ENCODE measurements around the gene SH2D2A. TPM values are rescaled to one million over a fixed set of nuclear protein-coding genes. Genes with fewer than 3 reads are reported as not detected.

Gene SH2D2A
- total and polyA plus RNA-seq, 9 of the 15 experiments (the other 6 are each of a cell fraction or from before 2014, with no cell fraction given): 0.89 to 33.6 (median 6.9) TPM

DNA sequence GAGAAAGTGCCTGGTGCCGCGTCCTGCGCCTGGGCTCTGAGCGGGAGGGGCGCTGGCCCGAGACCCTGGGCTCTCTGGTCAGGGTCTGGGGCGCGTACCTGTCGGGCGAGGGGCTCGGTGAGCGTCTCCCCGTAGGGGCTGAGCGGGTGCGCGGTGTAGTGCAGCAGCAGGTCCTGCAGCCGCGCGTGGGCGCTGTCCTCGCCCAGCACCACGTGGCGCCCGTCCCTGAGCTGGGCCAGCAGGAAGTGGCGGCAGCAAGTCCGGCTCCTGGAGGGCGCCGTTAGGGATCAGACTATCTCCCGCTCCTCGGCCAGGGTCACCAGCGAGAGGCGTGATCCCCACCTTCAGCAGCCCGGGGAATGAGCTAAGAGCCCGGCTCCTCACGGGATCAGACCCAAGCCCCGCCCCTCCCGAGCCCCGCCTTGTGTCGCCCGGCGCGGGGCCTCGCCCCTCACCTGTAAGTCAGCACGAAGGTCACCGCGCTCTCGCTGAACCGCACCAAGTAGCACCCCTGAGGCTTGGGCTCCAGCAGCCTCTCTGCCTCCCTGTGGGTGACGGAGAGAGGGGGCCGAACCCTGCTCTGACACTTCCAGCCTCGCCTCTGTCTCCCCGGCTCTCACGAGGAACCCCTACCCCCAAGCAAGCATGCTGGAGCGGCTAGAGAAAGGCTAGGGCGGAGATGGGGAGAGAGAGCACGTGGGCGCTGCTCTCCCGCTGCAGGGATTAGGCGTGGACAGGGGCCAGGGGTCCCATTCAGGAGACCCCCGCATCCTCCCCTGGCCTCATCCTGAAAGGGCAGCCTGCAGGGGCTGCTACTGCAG, 2.7 kb downstream of the SH2D2A start (continued):
- TF ChIP-seq CSDE1 (IDR thresholded peaks at IDR 0.05) (no peak), TCFL5 (CRISPR knock-in tag; conservative IDR thresholded peaks at IDR 0.05) (no peak), BDP1 (IDR thresholded peaks at IDR 0.05; ENCODE audit: insufficient read depth, insufficient read length) (no peak), FOXJ3 (CRISPR knock-in tag; IDR thresholded peaks at IDR 0.05) (no peak), ZNF79 (CRISPR knock-in tag; IDR thresholded peaks at IDR 0.05; ENCODE audit: low read depth) (no peak), EZH2 (IDR thresholded peaks at IDR 0.05; ENCODE audit: borderline replicate concordance, low read depth, low read length) (no peak), MEIS2 (IDR thresholded peaks at IDR 0.05; ENCODE audit: partially characterized antibody) (peak; percentile 6), TAF1 (IDR thresholded peaks at IDR 0.05; ENCODE audit: control insufficient read depth, extremely low read depth, insufficient read depth, low read length, severe bottlenecking) (peak; percentile 59), HEY1 (CRISPR knock-in tag; IDR thresholded peaks at IDR 0.05; ENCODE audit: borderline replicate concordance) (no peak), ZNF184 (CRISPR knock-in tag; IDR thresholded peaks at IDR 0.05) (no peak), U2AF1 (optimal IDR thresholded peaks at IDR 0.05; ENCODE audit: low read depth, low read length) (no peak), POU5F1 (IDR thresholded peaks at IDR 0.05; ENCODE audit: borderline replicate concordance, low read depth, low read length, partially characterized antibody) (no peak), NUFIP1 (IDR thresholded peaks at IDR 0.05; ENCODE audit: partially characterized antibody) (peak; percentile 15), TCF3 (CRISPR knock-in tag; IDR thresholded peaks at IDR 0.05) (0 out of 2 replicates have a peak, but pooled peaks have one; percentile 28), CBFB (CRISPR knock-in tag; IDR thresholded peaks at IDR 0.05) (0 out of 2 replicates have a peak, but pooled peaks have one; percentile 69), NFE2L1 (tag; IDR thresholded peaks at IDR 0.05; ENCODE audit: borderline replicate concordance, low read depth) (no peak), NR4A1 (CRISPR knock-in tag; IDR thresholded peaks at IDR 0.05) (no peak; the same call in 1 of the 2 replicates), NR4A1 (tag; IDR thresholded peaks at IDR 0.05) (peak; percentile 90), BHLHE40 (IDR thresholded peaks at IDR 0.05; ENCODE audit: low read length) (peak; percentile 88)
- TF ChIP-seq, protein P1, sequence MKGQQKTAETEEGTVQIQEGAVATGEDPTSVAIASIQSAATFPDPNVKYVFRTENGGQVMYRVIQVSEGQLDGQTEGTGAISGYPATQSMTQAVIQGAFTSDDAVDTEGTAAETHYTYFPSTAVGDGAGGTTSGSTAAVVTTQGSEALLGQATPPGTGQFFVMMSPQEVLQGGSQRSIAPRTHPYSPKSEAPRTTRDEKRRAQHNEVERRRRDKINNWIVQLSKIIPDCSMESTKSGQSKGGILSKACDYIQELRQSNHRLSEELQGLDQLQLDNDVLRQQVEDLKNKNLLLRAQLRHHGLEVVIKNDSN (CRISPR knock-in tag; IDR thresholded peaks at IDR 0.05): peak; percentile 94
- TF ChIP-seq, protein P2, sequence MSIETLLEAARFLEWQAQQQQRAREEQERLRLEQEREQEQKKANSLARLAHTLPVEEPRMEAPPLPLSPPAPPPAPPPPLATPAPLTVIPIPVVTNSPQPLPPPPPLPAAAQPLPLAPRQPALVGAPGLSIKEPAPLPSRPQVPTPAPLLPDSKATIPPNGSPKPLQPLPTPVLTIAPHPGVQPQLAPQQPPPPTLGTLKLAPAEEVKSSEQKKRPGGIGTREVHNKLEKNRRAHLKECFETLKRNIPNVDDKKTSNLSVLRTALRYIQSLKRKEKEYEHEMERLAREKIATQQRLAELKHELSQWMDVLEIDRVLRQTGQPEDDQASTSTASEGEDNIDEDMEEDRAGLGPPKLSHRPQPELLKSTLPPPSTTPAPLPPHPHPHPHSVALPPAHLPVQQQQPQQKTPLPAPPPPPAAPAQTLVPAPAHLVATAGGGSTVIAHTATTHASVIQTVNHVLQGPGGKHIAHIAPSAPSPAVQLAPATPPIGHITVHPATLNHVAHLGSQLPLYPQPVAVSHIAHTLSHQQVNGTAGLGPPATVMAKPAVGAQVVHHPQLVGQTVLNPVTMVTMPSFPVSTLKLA (conservative IDR thresholded peaks at IDR 0.05): peak; percentile 98 to 99
- TF ChIP-seq, protein P3, sequence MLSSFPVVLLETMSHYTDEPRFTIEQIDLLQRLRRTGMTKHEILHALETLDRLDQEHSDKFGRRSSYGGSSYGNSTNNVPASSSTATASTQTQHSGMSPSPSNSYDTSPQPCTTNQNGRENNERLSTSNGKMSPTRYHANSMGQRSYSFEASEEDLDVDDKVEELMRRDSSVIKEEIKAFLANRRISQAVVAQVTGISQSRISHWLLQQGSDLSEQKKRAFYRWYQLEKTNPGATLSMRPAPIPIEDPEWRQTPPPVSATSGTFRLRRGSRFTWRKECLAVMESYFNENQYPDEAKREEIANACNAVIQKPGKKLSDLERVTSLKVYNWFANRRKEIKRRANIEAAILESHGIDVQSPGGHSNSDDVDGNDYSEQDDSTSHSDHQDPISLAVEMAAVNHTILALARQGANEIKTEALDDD (IDR thresholded peaks at IDR 0.05): no peak
- TF ChIP-seq, protein P4, sequence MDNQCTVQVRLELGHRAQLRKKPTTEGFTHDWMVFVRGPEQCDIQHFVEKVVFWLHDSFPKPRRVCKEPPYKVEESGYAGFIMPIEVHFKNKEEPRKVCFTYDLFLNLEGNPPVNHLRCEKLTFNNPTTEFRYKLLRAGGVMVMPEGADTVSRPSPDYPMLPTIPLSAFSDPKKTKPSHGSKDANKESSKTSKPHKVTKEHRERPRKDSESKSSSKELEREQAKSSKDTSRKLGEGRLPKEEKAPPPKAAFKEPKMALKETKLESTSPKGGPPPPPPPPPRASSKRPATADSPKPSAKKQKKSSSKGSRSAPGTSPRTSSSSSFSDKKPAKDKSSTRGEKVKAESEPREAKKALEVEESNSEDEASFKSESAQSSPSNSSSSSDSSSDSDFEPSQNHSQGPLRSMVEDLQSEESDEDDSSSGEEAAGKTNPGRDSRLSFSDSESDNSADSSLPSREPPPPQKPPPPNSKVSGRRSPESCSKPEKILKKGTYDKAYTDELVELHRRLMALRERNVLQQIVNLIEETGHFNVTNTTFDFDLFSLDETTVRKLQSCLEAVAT (IDR thresholded peaks at IDR 0.05): no peak

Measured in K562 (cell line).